Panc1 (cell line): ENCODE data around the gene GLRX.

Experiments used
- POLR2AphosphoS5 ChIP-seq: IDR thresholded peaks from 2 replicates; pipeline ENCODE4 v1.6.1; 2012; ENCODE audit warnings: mild to moderate bottlenecking, low read depth, low read length, moderate library complexity
- SIN3A ChIP-seq: IDR thresholded peaks from 2 replicates; pipeline ENCODE4 v1.6.1; 2012; ENCODE audit warnings: low read depth, mild to moderate bottlenecking, low read length, moderate library complexity, borderline replicate concordance; ENCODE audit not compliant: insufficient read depth
- TCF7L2 ChIP-seq: IDR thresholded peaks from 2 replicates; pipeline ENCODE4 v1.6.1; 2011; ENCODE audit warnings: mild to moderate bottlenecking, low read depth, low read length, inconsistent platforms
- TF ChIP-seq, protein P1 (sequence below): fragments of 450-650 bp; IDR thresholded peaks from 2 replicates; pipeline ENCODE4 v1.5.1; 2017; ENCODE audit warnings: mild to moderate bottlenecking
- TF ChIP-seq, protein P2 (sequence below), 2 experiments: IDR thresholded peaks; 2 replicates each; pipeline ENCODE4 v1.6.1; 2011 to 2012; ENCODE audit warnings: low read depth in 2 of 2, control low read depth in 1 of 2, low read length in 1 of 2, mild to moderate bottlenecking in 1 of 2, moderate library complexity in 1 of 2; ENCODE audit not compliant: insufficient read depth in 1 of 2

DNA sequence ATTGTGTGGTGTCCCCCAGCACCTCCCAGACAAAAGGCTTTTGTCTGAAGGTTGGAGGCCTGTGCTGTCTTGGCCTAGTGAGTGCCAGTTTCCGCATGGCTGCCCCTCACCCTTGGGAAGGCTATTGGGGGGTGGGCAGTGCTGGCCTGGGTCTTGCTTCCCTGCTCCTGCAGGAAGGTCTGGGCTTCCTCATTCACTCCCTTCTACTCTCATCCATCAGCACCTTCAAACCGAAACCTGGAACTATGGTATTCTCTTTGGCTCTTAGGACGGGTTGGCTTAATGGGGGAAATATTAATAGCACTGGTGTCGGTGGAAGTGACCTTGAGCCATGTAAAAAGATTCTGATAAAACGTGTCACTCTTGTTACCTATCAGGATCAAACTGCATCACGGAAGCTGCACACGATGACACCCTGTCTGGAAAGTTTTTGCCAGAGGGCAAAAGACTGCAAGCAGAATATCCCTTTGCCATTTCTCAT lies 34.0 kb upstream of the GLRX start:
- TF ChIP-seq, protein P1, sequence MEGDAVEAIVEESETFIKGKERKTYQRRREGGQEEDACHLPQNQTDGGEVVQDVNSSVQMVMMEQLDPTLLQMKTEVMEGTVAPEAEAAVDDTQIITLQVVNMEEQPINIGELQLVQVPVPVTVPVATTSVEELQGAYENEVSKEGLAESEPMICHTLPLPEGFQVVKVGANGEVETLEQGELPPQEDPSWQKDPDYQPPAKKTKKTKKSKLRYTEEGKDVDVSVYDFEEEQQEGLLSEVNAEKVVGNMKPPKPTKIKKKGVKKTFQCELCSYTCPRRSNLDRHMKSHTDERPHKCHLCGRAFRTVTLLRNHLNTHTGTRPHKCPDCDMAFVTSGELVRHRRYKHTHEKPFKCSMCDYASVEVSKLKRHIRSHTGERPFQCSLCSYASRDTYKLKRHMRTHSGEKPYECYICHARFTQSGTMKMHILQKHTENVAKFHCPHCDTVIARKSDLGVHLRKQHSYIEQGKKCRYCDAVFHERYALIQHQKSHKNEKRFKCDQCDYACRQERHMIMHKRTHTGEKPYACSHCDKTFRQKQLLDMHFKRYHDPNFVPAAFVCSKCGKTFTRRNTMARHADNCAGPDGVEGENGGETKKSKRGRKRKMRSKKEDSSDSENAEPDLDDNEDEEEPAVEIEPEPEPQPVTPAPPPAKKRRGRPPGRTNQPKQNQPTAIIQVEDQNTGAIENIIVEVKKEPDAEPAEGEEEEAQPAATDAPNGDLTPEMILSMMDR, result no peak
- TF ChIP-seq POLR2AphosphoS5 (no peak), TCF7L2 (no peak), SIN3A (no peak)
- TF ChIP-seq, protein P2, sequence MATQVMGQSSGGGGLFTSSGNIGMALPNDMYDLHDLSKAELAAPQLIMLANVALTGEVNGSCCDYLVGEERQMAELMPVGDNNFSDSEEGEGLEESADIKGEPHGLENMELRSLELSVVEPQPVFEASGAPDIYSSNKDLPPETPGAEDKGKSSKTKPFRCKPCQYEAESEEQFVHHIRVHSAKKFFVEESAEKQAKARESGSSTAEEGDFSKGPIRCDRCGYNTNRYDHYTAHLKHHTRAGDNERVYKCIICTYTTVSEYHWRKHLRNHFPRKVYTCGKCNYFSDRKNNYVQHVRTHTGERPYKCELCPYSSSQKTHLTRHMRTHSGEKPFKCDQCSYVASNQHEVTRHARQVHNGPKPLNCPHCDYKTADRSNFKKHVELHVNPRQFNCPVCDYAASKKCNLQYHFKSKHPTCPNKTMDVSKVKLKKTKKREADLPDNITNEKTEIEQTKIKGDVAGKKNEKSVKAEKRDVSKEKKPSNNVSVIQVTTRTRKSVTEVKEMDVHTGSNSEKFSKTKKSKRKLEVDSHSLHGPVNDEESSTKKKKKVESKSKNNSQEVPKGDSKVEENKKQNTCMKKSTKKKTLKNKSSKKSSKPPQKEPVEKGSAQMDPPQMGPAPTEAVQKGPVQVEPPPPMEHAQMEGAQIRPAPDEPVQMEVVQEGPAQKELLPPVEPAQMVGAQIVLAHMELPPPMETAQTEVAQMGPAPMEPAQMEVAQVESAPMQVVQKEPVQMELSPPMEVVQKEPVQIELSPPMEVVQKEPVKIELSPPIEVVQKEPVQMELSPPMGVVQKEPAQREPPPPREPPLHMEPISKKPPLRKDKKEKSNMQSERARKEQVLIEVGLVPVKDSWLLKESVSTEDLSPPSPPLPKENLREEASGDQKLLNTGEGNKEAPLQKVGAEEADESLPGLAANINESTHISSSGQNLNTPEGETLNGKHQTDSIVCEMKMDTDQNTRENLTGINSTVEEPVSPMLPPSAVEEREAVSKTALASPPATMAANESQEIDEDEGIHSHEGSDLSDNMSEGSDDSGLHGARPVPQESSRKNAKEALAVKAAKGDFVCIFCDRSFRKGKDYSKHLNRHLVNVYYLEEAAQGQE (IDR thresholded peaks at IDR 0.05; ENCODE audit: insufficient read depth in 1 of 2, low read depth in 2 of 2, low read length in 1 of 2), result no peak
